GM06990 (cell line): ENCODE results near the gene CDK5RAP2.

ENCODE experiments used
- DNase-seq: peaks from one replicate; pipeline ENCODE4 v3.0.0-alpha.2; 2011; ENCODE audit not compliant: insufficient read length; ENCODE audit errors: extremely low read depth
- H3K27me3 ChIP-seq: replicated peaks from 2 replicates; pipeline ENCODE4 v1.6.0; 2011; ENCODE audit warnings: low read length; ENCODE audit not compliant: control insufficient read depth, insufficient read depth
- H3K36me3 ChIP-seq: 2 replicates; pipeline ENCODE4 v1.5.1; 2011; ENCODE audit warnings: low read length; ENCODE audit not compliant: control insufficient read depth, insufficient read depth
- H3K4me3 ChIP-seq: replicated peaks from 2 replicates; pipeline ENCODE4 v1.5.1; 2011; ENCODE audit warnings: low read depth, mild to moderate bottlenecking, control low read depth, low read length
- TF ChIP-seq, protein P1 (sequence below): IDR thresholded peaks from 2 replicates; pipeline ENCODE4 v1.5.1; 2011; ENCODE audit warnings: low read length, control low read depth, mild to moderate bottlenecking, inconsistent platforms; ENCODE audit not compliant: insufficient read depth, poor library complexity, severe bottlenecking

Gene CDK5RAP2

GRCh38 chr9:120453792-120454191 is 126.2 kb downstream of the CDK5RAP2 start:
- DNase-seq: no peak
- Histone ChIP-seq H3K36me3 (peaks cover 9% of the 10 kb centered on the region), H3K4me3 (no peak overlapping the region), H3K27me3 (no peaks in the 10 kb centered on the region)
- TF ChIP-seq, protein P1, sequence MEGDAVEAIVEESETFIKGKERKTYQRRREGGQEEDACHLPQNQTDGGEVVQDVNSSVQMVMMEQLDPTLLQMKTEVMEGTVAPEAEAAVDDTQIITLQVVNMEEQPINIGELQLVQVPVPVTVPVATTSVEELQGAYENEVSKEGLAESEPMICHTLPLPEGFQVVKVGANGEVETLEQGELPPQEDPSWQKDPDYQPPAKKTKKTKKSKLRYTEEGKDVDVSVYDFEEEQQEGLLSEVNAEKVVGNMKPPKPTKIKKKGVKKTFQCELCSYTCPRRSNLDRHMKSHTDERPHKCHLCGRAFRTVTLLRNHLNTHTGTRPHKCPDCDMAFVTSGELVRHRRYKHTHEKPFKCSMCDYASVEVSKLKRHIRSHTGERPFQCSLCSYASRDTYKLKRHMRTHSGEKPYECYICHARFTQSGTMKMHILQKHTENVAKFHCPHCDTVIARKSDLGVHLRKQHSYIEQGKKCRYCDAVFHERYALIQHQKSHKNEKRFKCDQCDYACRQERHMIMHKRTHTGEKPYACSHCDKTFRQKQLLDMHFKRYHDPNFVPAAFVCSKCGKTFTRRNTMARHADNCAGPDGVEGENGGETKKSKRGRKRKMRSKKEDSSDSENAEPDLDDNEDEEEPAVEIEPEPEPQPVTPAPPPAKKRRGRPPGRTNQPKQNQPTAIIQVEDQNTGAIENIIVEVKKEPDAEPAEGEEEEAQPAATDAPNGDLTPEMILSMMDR: no peak

- peaks cover 9% of the 10 kb centered on the region for H3K36me3 ChIP-seq
- no peaks in the 10 kb centered on the region for H3K27me3 ChIP-seq
- DNase-seq: no peak
- no peak overlapping the region for H3K4me3 ChIP-seq
- TF ChIP-seq, protein P1: no peak
Observed at GRCh38 chr9:120452631-120453030, 127.3 kb downstream of the CDK5RAP2 start.

DNA sequence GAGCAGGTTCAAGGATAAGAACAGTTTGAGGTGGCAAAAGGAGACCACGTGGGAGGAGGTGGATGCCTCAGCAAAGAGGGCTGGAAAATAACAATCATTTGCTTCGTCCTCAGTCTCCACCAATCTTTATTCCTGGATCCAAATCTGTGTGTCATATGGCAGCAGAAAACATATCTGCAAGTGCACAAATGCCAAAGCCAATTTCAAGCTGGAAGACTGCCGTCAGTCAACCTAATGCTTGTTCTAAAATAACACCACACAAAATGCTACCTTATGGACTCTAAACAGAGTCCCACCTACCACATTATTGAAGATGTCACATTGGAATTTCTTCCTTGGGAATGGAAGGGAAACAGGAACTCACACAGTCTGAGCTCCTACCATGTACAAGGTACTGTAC is 129.1 kb downstream of the CDK5RAP2 start:
- Histone ChIP-seq H3K27me3 (no peaks in the 10 kb centered on the region), H3K36me3 (peaks cover 9% of the 10 kb centered on the region), H3K4me3 (no peak overlapping the region)
- no peak for DNase-seq
- TF ChIP-seq, protein P1: no peak

GRCh38 chr9:120449566-120449965 is 130.4 kb downstream of the CDK5RAP2 start:
- DNase-seq: no peak
- H3K4me3 ChIP-seq: no peak overlapping the region
- no peaks in the 10 kb centered on the region for H3K27me3 ChIP-seq
- TF ChIP-seq, protein P1: no peak
- peaks cover 6% of the 10 kb centered on the region for H3K36me3 ChIP-seq

DNA sequence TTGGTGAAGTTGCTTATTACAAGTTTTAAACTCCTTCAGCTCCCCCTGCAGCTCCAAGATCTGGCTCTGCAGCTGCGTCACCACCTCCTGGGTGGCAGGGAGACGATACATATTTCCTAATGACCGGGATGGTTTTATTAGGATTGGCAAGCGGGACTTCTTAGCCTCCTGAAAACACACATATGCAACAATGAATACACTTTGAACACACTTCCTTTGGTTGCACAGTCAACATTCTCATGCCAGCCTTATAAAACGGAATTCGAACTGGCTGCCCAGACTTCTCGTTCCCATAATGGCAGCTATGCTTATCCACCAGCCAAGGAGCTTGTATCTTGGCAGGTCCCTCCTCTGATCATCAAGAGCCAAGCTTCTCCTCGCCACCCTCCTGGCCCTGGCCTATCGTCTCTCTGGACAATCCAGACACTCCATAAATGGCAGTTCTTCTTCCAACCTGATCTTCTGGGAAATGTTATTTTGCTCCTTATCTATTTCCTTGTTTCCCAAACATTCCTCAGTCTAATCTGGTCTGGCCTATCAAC is 131.9 kb downstream of the CDK5RAP2 start:
- H3K4me3 ChIP-seq: no peak overlapping the region
- TF ChIP-seq, protein P1: no peak
- peaks cover 7% of the 10 kb centered on the region for H3K36me3 ChIP-seq
- H3K27me3 ChIP-seq: no peaks in the 10 kb centered on the region
- no peak for DNase-seq

GRCh38 chr9:120446671-120447070 is 133.3 kb downstream of the CDK5RAP2 start:
- TF ChIP-seq, protein P1: no peak
- H3K27me3 ChIP-seq: no peaks in the 10 kb centered on the region
- no peak for DNase-seq
- peaks cover 10% of the 10 kb centered on the region for H3K36me3 ChIP-seq
- H3K4me3 ChIP-seq: no peak overlapping the region
